HG03060 (cell line): Measurements from ENCODE around the gene PARP6.
"Not testable (repeated sequence)": the region's sequence is repeated elsewhere in the genome, so short reads cannot be mapped to it uniquely, and the experiment has no call there.

ENCODE experiments used
- ATAC-seq: cut with Tn5 transposase; IDR thresholded peaks from one replicate; pipeline ENCODE4 v1.9.1; 2021; ENCODE audit warnings: low read depth, moderate number of reproducible peaks; ENCODE audit not compliant: unreplicated experiment

Gene PARP6

DNA sequence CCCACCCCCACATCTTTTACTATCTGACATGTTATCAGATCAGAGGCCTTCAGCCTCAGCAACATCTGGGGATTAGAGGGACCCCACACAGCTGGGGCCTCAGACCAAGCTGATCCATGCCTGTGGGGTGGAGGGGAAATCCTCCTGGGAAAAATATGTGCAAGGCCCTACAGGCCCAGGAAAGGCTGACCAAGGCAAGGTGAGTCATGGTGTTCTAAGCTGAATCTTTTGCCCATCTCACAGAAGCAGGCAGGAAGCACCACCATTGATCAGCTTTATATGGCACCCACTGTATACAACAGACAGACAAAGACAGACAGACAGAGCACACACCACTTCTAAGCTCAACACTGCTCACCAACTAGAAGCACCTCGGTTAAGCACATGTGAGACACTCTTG lies 12.4 kb upstream of the PARP6 start:
- ATAC-seq: no peak

DNA sequence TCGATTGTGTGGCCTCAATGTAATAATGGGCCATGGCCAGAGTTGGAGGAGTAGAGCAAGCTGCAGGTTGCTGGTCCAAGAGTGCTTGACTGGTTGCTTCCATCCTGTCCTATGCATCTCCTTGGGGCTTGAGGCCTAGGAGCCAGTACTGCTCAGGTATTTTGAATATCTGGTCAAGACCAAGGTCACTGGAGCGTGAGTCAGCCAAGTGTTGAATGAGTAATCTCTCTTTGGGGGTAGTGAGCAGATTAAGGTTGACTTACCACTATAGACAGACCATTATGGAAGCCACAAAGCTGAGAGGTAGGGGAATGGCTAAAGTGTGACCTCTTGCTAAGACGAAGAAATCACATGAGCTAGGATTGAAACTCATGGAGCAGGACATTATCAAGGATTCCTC lies 9.4 kb upstream of the PARP6 start:
- no peak for ATAC-seq

DNA sequence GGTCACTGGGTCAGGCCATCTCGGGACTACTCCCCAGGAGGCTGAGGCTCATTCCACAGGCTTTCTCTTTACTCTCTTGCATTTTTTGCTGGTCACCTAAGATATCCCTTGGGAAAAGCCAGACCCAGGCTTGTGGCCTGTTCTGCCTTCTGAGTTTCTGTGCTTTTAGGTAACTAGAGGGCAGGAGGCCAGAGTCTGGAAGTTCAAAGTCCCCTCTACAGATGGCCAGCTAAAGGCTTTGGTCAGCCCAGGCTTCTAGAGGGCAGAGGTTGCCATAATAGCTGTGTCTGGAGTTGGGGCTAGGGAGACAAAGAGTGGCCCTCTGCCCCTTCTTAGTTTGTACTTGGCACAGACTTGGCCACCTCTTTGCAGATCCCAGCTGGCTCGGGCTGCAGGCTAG lies 8.4 kb upstream of the PARP6 start:
- ATAC-seq: no peak

DNA sequence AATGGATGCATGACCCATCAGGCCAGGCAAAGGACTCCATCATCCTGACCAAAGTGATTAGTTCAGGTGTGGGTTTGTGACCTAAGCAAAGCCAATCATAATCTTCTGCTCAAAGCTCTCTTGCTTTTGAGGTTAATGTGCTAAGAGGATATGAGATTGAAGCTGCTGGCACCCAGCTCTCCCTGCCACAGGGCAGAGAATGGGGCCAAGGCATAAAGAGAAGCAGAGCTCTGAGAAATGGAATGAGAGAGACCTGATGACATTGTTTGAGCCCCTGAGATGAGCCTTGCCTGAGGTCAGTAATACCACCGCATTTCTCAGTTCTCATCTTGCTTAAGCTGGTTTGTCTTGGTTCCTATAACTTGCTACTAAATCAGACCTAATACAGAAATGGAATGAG lies 6.4 kb upstream of the PARP6 start:
- no peak for ATAC-seq

DNA sequence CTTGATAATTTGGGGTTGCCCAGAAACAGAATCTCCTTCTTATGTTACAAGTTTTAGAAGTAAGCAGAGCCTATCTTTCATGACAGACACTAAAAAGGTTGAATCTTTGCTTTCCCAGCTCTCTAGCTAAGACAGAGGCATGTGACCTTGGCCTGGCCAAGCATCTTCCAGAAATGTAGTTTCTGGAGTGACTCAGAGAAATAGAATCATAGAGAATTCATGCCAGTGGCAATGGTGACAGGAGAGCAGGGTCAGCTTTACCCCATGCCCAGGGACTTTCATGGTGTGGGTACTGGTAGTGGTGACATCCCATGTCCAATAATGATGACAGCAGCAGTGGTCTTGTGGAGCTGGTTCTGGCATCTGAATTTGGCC lies 4.0 kb upstream of the PARP6 start:
- no peak for ATAC-seq

DNA sequence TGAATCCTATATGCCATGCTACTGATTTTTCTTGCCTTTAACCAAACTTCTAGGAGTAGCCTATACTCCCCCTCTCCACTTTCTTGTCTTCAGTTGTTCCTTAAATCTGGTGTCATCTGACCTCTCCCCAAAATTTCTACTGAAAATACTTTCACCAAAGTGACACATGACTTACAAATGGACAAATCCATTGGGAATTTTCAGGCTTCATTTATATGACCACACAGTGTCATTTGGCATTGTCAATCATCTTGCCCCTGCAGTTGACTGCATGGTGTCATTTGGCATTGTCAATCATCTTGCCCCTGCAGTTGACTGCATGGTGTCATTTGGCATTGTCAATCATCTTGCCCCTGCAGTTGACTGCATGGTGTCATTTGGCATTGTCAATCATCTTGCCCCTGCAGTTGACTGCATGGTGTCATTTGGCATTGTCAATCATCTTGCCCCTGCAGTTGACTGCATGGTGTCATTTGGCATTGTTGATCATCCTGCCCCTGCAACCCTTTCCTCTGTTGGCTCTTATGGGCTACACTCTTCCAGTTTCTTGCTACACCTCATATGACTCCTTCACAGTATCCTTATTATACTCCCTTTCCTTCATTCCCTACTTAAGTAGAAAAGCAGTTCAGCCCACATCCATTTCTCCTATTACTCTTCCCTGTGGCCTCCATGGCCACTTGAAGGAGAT lies 3.4 kb upstream of the PARP6 start:
- not testable (repeated sequence) for ATAC-seq

DNA sequence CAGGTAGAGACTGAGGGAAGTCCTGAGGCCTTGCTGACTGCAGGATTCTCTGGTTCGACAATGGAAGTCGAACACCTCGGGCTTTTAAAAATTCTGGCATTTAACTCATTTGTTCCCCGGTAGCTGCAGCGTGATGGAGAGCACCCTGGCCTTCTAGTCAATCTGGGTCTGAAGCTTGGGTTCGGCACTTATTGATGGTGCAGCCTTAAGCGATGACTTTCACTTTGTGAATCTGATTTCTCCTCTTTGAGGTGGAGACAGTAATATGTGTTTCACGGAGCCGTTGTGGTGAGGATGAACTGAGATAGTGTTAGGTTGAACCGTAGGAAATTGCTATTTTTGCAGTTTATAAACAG lies 621 bp upstream of the PARP6 start:
- peak; percentile 4 for ATAC-seq

DNA sequence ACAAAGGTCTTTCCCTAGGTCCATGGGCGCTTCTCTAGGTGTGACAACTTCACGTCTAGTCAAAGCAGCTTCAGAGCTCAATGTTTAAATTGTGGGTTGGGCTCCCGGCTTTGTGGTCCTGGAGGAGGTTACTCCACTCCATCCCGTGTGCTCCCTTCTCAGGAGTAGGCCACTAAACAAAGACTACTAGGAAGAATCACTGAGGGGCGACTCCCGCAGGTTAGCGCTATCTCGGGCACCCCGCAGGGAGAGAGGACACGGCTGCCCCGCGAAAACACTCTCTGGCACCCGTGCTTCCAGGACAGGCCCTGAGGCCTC lies 500 bp downstream of the PARP6 start:
- ATAC-seq: no peak

DNA sequence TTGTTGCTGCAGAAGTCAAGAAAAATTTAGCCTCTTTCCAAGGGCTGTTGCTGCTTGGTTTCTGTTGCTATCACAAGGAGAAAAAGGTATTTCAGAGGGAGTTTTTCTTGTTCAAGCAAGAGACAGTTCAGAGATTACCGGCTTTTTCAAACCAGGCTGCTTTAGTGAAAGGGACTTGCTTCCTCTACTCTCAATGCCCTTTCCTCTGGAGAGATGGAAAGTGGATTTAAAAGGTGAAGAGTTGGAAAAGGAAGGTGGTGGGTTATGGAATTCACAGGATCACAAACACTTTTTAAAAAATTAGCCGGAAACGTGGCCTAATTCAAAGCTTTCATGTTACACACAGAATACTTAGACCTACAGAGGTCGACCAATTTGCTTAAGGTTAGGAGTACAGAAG lies 1.1 kb downstream of the PARP6 start:
- no peak for ATAC-seq

DNA sequence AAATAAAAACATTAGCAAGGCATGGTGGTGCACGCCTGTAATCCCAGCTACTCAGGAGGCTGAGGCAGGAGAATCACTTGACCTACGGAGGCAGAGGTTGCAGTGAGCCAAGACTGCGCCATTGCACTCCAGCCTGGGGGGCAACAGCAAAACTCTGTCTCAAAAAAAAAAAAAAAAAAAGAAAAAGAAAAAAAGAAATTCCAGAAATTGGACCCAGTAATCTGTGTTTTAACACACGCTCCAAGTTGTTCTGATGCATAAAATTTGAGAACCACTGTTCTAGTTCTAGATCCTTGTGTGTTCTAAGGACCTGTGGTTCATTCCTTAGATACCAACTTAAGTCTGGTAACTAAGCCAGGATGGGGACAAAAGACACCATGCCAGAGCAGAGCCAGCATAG lies 2.6 kb downstream of the PARP6 start:
- no peak for ATAC-seq

DNA sequence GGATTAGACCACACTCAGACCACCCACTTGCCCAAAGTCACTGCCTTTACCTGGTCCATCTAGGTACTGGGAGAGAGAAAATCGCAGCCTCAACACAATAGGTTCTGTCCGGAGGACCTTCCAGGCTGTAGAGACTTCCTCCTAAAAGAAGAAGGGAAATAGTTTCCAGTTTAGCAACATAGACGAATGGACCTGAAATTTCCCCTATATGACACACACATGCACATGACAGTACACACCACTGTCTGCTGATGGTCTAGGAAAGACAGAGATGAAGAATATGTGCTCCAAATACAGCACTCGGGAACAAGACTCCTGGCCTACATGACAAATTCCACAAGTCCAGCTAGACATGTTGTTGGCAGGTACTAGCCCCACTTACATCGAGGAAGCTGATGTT lies 7.3 kb downstream of the PARP6 start:
- ATAC-seq: no peak

DNA sequence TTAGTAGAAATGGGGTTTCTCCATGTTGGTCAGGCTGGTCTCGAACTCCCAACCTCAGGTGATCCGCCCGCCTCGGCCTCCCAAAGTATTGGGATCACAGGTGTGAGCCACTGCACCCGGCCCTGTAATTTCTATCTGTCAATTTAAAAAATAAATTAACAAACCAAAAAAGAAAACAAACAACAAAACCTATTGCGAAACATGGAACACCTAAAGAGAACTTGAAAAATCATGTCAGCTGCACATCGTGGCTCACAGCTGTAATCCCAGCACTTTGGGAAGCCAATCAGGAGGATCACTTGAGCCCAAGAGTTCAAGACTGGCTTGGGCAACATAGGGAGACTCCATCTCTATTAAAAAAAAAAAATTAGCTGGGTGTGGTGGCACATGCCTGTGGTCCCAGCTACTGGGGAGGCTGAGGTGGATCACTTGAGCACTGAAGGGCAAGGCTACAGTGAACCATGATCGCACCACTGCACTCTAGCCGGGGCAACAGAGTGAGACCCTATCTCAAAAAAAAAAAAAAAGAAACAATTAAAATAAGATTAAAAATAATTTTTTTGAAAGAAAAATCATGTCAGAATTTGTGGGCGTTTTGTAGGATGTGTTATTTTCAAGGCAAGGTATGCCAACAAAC lies 19.6 kb downstream of the PARP6 start:
- ATAC-seq: no peak

DNA sequence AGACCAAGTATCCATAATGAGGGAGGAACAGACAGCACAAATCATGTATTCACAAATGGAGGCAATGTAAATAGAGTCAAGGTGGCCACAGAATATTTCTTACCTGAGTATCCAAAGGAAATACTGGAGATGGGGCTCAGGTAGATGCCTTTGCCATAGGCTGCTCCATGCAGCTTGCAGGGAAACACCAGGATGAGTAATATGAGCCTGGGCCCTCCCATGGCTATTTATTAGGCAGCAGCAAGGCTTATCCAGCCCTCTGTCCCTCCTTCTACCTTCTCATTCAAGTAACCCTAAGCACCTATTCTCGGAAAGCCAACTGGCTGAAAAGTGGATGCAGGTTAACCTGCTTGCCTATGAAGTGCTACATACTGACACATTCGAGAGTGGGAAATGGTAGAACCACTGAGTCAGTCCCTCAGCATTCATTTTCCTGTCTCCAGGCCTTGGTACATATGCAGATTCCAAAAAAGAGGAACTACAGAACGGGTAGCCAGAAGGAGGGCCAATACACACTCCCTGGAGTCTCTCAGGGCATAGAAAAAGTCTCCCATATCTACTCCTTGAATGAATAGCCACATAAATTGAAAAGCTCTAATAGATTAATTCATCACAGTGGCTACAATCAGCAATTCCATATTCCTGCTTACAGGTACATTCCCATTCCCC lies 23.1 kb downstream of the PARP6 start:
- ATAC-seq: no peak

DNA sequence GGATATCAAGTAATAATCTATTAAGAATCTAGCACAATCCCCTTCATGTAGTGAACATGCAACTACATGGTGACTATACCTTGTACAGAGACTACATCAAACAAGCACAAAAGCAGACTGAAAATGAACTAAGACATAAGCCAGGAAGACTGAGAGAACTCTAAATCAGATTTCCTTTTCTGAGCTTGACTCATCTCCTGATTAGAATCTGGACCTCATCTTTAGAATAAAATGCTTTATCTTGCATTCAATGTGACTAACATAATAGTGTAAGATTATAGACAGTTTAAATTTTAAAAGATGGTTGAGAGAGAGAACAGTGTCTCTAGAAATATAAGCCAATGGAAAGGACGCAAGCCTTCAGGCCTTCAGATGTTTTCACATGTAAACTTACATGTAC lies 23.8 kb downstream of the PARP6 start:
- ATAC-seq: no peak

DNA sequence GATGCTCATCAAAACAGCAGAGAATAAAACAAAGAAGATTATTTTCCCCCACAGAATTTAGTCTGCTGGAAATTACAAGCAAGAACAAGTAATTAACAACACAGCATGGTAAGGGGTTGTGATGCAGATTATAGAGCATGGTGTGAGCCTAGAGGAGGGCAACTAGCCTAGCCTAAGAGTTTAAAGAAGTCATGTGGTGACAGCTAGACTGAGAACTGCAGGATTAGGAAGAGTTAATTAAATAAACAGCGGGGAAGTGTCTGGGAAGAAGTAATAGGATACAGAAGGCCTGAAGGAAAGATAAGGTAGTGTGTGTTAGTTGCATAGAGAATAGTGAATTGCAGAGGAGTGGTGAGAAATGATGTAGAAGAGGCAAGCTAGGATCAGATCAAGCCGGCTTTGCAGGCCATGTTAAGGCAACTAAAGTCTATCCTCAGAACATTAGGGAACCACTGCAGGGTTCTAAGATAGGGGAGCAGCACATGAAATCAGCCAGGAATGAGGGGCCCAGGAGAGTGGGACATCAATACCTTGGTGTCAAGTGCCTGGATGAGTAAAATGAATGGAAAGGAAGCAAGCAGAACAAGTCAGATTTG lies 29.5 kb downstream of the PARP6 start:
- no peak for ATAC-seq

DNA sequence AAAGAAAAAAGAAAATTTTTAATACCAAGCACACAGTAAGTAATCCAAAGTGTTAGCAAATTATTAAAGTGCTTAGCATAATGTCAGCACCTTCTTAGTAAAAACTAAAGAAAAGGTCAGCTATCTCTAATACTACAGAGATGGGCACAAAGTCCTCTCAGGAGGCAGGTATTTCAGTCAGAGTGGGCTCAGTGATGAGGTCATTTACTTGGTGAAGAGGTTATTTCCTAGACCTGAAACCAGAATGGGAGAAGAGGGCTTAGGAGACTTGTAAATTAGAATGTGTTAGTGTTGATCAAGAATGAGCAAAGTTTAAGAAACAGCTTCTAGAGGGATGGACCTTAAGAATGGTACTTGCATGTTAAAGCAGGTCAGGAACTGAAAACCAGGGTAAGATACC lies 32.7 kb downstream of the PARP6 start:
- ATAC-seq: no peak

DNA sequence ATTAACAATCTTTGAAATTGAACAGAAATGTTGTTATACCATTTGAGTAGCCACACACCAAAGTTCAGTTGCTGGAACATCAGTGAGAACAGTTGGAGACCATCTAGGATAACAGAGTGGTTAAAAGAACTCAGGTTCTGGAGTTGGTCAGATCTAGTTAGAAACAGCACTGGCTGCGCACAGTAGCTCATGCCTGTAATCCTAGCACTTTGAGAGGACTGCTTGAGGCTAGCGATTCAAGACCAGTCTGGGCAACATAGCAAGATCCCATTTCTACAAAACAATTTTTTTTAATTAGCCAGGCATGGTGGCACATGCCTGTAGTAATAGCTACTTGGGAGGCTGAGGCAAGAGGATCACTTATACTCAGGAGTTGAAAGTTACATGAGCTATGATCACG lies 33.8 kb downstream of the PARP6 start:
- ATAC-seq: no peak

DNA sequence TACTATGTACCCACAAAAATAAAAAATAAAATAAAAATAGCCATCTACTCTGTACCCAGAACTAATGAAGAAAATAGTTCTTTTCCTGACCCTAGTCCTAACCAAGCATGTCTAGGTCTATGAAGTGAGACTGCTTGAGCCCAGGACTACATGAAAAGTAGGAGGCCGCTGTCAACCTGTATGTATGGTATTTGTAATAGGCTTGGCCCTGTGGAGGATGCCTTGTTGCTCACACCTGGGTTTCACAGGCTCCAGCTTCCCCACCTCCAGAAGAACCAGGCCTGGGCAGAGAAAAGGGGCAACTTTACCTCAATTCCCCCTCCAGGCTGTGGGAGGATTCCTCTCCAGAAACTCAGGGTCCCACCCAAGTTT lies 34.5 kb downstream of the PARP6 start:
- no peak for ATAC-seq

DNA sequence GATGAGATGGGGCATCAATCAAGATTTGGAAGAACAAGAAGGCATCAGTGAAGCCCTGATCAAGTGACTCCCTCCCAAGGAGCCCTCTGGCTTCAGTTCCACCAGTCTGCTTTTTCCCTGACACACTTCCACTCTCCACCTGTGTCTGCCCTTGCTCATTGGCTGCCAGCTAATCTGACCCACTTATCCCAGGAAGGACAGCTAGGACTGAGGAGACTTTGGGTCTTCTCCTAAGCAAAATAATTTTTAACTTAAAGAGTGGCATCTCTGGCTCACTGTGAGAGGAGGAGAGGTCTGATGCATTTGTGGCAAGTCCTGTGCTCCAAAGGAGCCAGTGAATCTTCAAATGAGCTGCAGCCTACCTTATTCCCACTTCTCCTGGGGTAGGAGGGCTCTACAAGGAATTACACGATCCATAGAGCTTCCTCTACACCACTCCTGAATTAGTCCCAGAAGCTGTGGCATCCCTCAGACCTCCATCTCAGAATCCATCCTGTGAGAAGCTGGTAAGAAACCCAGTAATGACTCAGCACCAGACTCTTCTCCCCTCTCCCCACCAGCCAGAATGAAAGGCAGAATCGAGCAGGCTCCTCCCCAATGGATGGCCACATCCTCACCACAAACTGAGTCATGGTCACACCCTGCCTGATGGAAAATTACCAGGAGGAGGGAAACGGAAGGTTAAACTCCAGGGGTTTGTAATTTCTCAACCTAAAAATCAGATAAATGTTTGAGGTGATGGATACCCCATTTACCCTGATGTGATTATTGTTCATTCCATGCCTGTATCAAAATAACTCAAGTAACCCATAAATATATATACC lies 35.1 kb downstream of the PARP6 start:
- ATAC-seq: peak; percentile 46

DNA sequence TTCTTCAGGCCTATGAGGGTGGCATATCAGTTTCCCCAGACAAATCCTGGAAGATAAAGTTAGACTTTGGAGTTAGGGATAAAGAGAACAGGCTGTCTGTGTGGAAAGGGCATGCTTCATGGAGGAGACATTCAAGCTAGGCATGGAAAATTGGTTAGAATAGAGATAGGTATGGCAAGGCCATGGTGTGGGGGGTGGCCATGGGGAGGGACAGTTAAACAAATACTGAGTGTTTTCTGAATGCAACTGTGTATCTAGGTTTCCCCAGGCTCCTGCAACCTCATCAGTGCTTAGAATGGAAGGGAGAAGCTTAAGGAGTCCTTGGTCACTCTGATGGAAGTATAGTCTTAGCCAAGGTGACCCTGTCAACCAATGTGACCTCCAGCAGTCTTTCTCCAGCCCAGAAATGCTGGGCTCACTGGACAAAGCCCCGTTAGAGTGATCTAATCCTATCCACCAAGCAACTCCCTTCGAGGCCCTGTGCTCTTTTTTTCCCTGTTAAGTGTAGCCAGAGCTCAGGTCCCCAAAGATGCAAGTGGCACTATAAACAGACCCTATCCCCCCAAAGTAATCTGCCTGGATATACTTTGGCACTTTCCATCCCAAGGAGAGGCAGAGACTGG lies 35.9 kb downstream of the PARP6 start:
- no peak for ATAC-seq

DNA sequence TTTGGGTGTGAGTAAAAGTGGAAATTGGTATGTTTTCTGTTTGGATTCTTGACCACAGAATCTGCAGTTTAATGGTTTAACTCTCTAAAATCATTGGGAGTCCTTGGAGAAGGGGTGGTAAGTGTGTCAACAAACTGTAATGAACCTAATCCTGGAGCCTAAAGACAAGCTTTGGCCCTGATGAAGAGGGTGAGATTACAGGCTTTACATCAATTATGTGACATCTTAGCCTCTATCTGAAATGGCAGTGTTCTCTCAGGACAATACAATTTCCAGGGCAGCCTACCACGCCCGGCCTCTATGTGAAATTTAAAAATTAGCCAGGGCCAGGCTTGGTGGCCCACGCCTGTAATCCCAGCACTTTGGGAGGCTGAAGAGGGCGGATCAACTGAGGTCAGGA lies 37.1 kb downstream of the PARP6 start:
- ATAC-seq: no peak
